GM12878 (cell line): Measurements from ENCODE around the gene ZG16B. TPM values are rescaled to one million over a fixed set of nuclear protein-coding genes. Genes with fewer than 3 reads are reported as not detected.

Experiments
- ATAC-seq: fragments of 200-7000 bp; cut with Tn5 transposase; 3 replicates; pipeline ENCODE4 v1.9.1; 2020; ENCODE audit warnings: mild to moderate bottlenecking, moderate library complexity
- BruUV-seq: library from RNA; stranded (reverse); fragments of 400-500 nt; replicated peaks from 2 replicates; lab custom pipeline; 2021; lab: Mats Ljungman, UMichigan
- CTCF ChIA-PET: fragments of 300-600 bp; sonication (Branson Sonifier 250); formaldehyde crosslinking; extraction: SDS; loops from one replicate; lab custom pipeline; 2021; ENCODE audit warnings: inconsistent platforms; lab: Yijun Ruan, JAX
- POLR2A ChIA-PET: fragments of 350-600 bp; formaldehyde crosslinking; extraction: SDS; loops from one replicate; lab custom pipeline; 2021; ENCODE audit warnings: inconsistent platforms; lab: Charles Lee
- RAD21 ChIA-PET: fragments of 300-600 bp; sonication (Branson Sonifier 250); formaldehyde crosslinking; loops from one replicate; lab custom pipeline; 2023; ENCODE audit warnings: antibody characterized with exemption; ENCODE audit not compliant: unreplicated experiment; lab: Charles Lee
- SMC1A ChIA-PET: fragments of 300-600 bp; sonication (Branson Sonifier 250); formaldehyde crosslinking; loops from one replicate; lab custom pipeline; 2023; ENCODE audit not compliant: unreplicated experiment, uncharacterized antibody; lab: Charles Lee
- DNase-seq: peaks from one replicate; pipeline ENCODE4 v3.0.0-alpha.2; 2011; ENCODE audit warnings: low read depth, low spot score
- FAIRE-seq: peaks from 3 replicates; lab custom pipeline; 2011; peaks lifted over from hg19 to GRCh38; lab: Jason Lieb, UNC
- H2AFZ ChIP-seq: 2 replicates; pipeline ENCODE4 v1.6.0; 2011; ENCODE audit warnings: low read depth, low read length, control low read depth; ENCODE audit not compliant: control insufficient read depth
- H3K27ac ChIP-seq: 2 replicates; pipeline ENCODE4 v1.5.1; 2011; ENCODE audit warnings: control low read depth; ENCODE audit not compliant: control insufficient read depth, insufficient read depth
- H3K27me3 ChIP-seq, 2 experiments: replicated peaks in 1 of 2; 2 replicates each; pipeline versions ENCODE4 v1.6.0 to v1.6.1; 2011; ENCODE audit warnings: low read length in 1 of 2; ENCODE audit not compliant: control insufficient read depth in 2 of 2, insufficient read depth in 2 of 2
- H3K36me3 ChIP-seq, 2 experiments: 2 replicates each; pipeline ENCODE4 v1.5.1; 2011; ENCODE audit warnings: low read length in 1 of 2; ENCODE audit not compliant: control insufficient read depth in 2 of 2, insufficient read depth in 2 of 2
- H3K4me1 ChIP-seq: 2 replicates; pipeline ENCODE4 v1.6.1; 2011; ENCODE audit warnings: mild to moderate bottlenecking, low read length, moderate library complexity, mixed read lengths; ENCODE audit not compliant: control insufficient read depth, insufficient read depth
- H3K4me2 ChIP-seq: 2 replicates; pipeline ENCODE4 v1.6.0; 2011; ENCODE audit warnings: control low read depth; ENCODE audit not compliant: control insufficient read depth, insufficient read depth
- H3K4me3 ChIP-seq: fragments of 200-600 bp; sonication (generic); 2 replicates; pipeline ENCODE4 v1.5.1; 2016
- H3K79me2 ChIP-seq: 2 replicates; pipeline ENCODE4 v1.6.0; 2011; ENCODE audit warnings: low read length; ENCODE audit not compliant: control insufficient read depth, insufficient read depth
- H3K9ac ChIP-seq: 2 replicates; pipeline ENCODE4 v1.8.0; 2011; ENCODE audit warnings: low read length, control low read depth, mixed read lengths; ENCODE audit not compliant: control insufficient read depth, insufficient read depth
- H3K9me3 ChIP-seq: replicated peaks from 3 replicates; pipeline ENCODE4 v1.5.1; 2011; ENCODE audit warnings: mild to moderate bottlenecking, low read length; ENCODE audit not compliant: control insufficient read depth, insufficient read depth
- H4K20me1 ChIP-seq: 2 replicates; pipeline ENCODE4 v1.6.0; 2011; ENCODE audit not compliant: control insufficient read depth, insufficient read depth
- BRCA1 ChIP-seq: IDR thresholded peaks from 2 replicates; pipeline ENCODE4 v1.6.1; 2011; ENCODE audit warnings: low read depth, low read length, improper control_type of control experiment
- CBFB ChIP-seq: IDR thresholded peaks from 2 replicates; pipeline ENCODE4 v1.6.1; 2016; ENCODE audit warnings: antibody characterized with exemption, low read depth
- CEBPB ChIP-seq, 2 experiments: fragments of 150-350 bp in 1 of 2; IDR thresholded peaks; 2 replicates each; pipeline ENCODE4 v1.6.1; 2012 to 2014; ENCODE audit warnings: low read depth in 2 of 2, low read length in 2 of 2, borderline replicate concordance in 1 of 2, inconsistent platforms in 1 of 2
- CREB1 ChIP-seq: IDR thresholded peaks from 2 replicates; pipeline ENCODE4 v1.6.1; 2012; ENCODE audit warnings: low read depth, mild to moderate bottlenecking, inconsistent platforms
- CREM ChIP-seq: IDR thresholded peaks from 2 replicates; pipeline ENCODE4 v1.6.1; 2014; ENCODE audit warnings: antibody characterized with exemption, low read depth
- E2F4 ChIP-seq: IDR thresholded peaks from 2 replicates; pipeline ENCODE4 v1.6.1; 2012; ENCODE audit warnings: low read depth, low read length, improper control_type of control experiment
- GATAD2B ChIP-seq: fragments of 450-650 bp; conservative IDR thresholded peaks from 2 replicates; pipeline ENCODE4 v1.6.1; 2017; ENCODE audit warnings: low read depth, mild to moderate bottlenecking, moderate library complexity
- MYC ChIP-seq: IDR thresholded peaks from 2 replicates; pipeline ENCODE4 v1.6.1; 2011; ENCODE audit warnings: mild to moderate bottlenecking, low read length, moderate library complexity, inconsistent platforms; ENCODE audit not compliant: insufficient read depth, insufficient replicate concordance, insufficient read length, severe bottlenecking
- NFIC ChIP-seq: IDR thresholded peaks from 2 replicates; pipeline ENCODE4 v1.6.1; 2012; ENCODE audit warnings: low read depth, mild to moderate bottlenecking, inconsistent platforms, low read length, moderate library complexity
- RB1 ChIP-seq: fragments of 450-650 bp; formaldehyde crosslinking; IDR thresholded peaks from 2 replicates; pipeline ENCODE4 v1.6.1; 2017; ENCODE audit warnings: mild to moderate bottlenecking, borderline replicate concordance
- REST ChIP-seq: IDR thresholded peaks from 2 replicates; pipeline ENCODE4 v1.6.1; 2012; ENCODE audit warnings: mild to moderate bottlenecking, low read depth, low read length
- SIN3A ChIP-seq: IDR thresholded peaks from 2 replicates; pipeline ENCODE4 v1.6.1; 2012; ENCODE audit warnings: low read depth, low read length, improper control_type of control experiment
- SPI1 ChIP-seq: IDR thresholded peaks from 2 replicates; pipeline ENCODE4 v1.6.1; 2011; ENCODE audit warnings: low read depth, mild to moderate bottlenecking, low read length, moderate library complexity, borderline replicate concordance; ENCODE audit not compliant: insufficient read depth
- SUPT20H ChIP-seq: IDR thresholded peaks from 2 replicates; pipeline ENCODE4 v1.6.1; 2011; ENCODE audit warnings: low read depth, mild to moderate bottlenecking, low read length, moderate library complexity, borderline replicate concordance; ENCODE audit not compliant: control insufficient read depth
- ZBTB4 ChIP-seq: fragments of 450-650 bp; formaldehyde crosslinking; IDR thresholded peaks from 2 replicates; pipeline ENCODE4 v1.4.0; 2022; ENCODE audit warnings: mild to moderate bottlenecking, moderate library complexity
- ZNF24 ChIP-seq: fragments of 450-650 bp; IDR thresholded peaks from 2 replicates; pipeline ENCODE4 v1.6.1; 2017; ENCODE audit warnings: antibody characterized with exemption, mild to moderate bottlenecking
- ZNF274 ChIP-seq: IDR thresholded peaks from one replicate; pipeline ENCODE4 v1.8.0; 2011; ENCODE audit not compliant: insufficient read length, insufficient read depth
- WGBS: methylation state at CpG from one replicate; pipeline ENCODE4 v1.1.6; 2016; ENCODE audit warnings: low lambda C conversion rate; ENCODE audit not compliant: insufficient replicate concordance, insufficient coverage; ENCODE audit errors: missing lambda C conversion rate; 5-methylcytosine and 5-hydroxymethylcytosine counted together
- in situ Hi-C: fragments of 300-500 bp; cut with MboI; formaldehyde crosslinking; loops from 9 replicates; pipeline ENCODE4 v1.14.3; 2018; ENCODE audit warnings: mixed read lengths
- intact Hi-C: fragments of 100-400 bp; cut with micrococcal nuclease; formaldehyde crosslinking; loops from one replicate; pipeline ENCODE4 v1.14.2; 2022; ENCODE audit not compliant: unreplicated experiment
- polyA plus RNA-seq, 11 experiments: library from polyadenylated mRNA; depleted of rRNA in 4 of 11; unstranded in 6 of 11; stranded (reverse) in 5 of 11; fragments of >200 nt; fragmentation: Nextera tagmentation in 4 of 11; fragmentation: Illumina TruSeq in 1 of 11; extraction: Ambion mirVana in 4 of 11; extraction: Trizol in 1 of 11; gene quantifications; 1 replicate in 1 of 11; 2 replicates in 10 of 11; pipeline versions ENCODE4 v1.2.1 to v1.2.3, GENCODE V29; 2011 to 2016; ENCODE audit warnings: inconsistent platforms in 2 of 11, missing spikeins in 2 of 11, low read depth in 1 of 11
- total RNA-seq, 4 experiments: library from RNA; depleted of rRNA in 3 of 4; stranded (reverse); fragments of >200 nt in 3 of 4; fragmentation: Illumina TruSeq in 1 of 4; extraction: Trizol in 1 of 4; gene quantifications; 2 replicates each; pipeline versions ENCODE4 v1.2.1 to v1.2.3, GENCODE V29; 2013 to 2021

The ZG16B gene
- total and polyA plus RNA-seq, 10 of the 15 experiments (the other 5 are each of a cell fraction or from before 2014, with no cell fraction given): 1.00 to 11.6 (median 5.8) TPM

GRCh38 chr16:2790631-2791030 is 39.5 kb upstream of the ZG16B start (continued):
- TF ChIP-seq E2F4 (no peak), ZNF24 (no peak), RB1 (no peak), NFIC (no peak), MYC (no peak)

- DNase-seq (no peak), FAIRE-seq (no peak), ATAC-seq (no peak)
- H3K27ac ChIP-seq: no peak overlapping the region
- RAD21 ChIA-PET: no interaction called here
- H3K9me3 ChIP-seq: no peaks in the 10 kb centered on the region
- BruUV-seq: no TSS peak
- SMC1A ChIA-PET: no interaction called here
- H3K36me3 ChIP-seq: no peaks in the 10 kb centered on the region
- H3K4me2 ChIP-seq: no peak overlapping the region
- no peaks in the 10 kb centered on the region for H4K20me1 ChIP-seq
- in situ Hi-C loops (no loop called here), intact Hi-C loops (no loop called here)
- no peak overlapping the region for H3K9ac ChIP-seq
- no peak overlapping the region for H3K4me3 ChIP-seq
- no peak overlapping the region for H2AFZ ChIP-seq
- H3K27me3 ChIP-seq: peaks cover 0 to 6% of the 10 kb centered on the region in 2 experiments; a peak in 3 of 4 replicates
- 56% methylated on average over 8 of the region's 8 CpGs for WGBS
- CTCF ChIA-PET: interaction anchor here (0.7 kb wide), 1 partner anchor 77 kb away, joined by 4 read pairs; no protein-coding TSS in a partner anchor
- H3K79me2 ChIP-seq: no peaks in the 10 kb centered on the region
- POLR2A ChIA-PET: no interaction called here
- no peaks in the 10 kb centered on the region for H3K4me1 ChIP-seq
- TF ChIP-seq ZBTB4 (CRISPR knock-in tag) (no peak), SIN3A (no peak), GATAD2B (no peak), SPI1 (no peak), CBFB (no peak), ZNF274 (no peak), REST (no peak), SUPT20H (no peak), CREB1 (no peak), BRCA1 (no peak), CEBPB (IDR thresholded peaks at IDR 0.05; ENCODE audit: borderline replicate concordance in 1 of 2, low read depth in 2 of 2, low read length in 2 of 2) (no peak), CREM (no peak)
Measured at GRCh38 chr16:2791174-2791573, 38.9 kb upstream of the ZG16B start.
